ENCODE results near the gene CNTNAP2. TPM values are rescaled to one million over a fixed set of nuclear protein-coding genes. Genes with fewer than 3 reads are reported as not detected.

CNTNAP2 gene
- total RNA-seq, 1 experiment from 2014 or later = 0.03 TPM

GRCh38 chr7:148210804-148211325, 2094.3 kb downstream of the CNTNAP2 start:
- ATAC-seq = no peak
- TF ChIP-seq CTCF (IDR thresholded peaks at IDR 0.05) = no peak

GRCh38 chr7:148211740-148212151, 2095.1 kb downstream of the CNTNAP2 start:
- POLR2A ChIA-PET = no interaction called here

More at GRCh38 chr7:148210804-148211325, 2094.3 kb downstream of the CNTNAP2 start:
- Histone ChIP-seq H3K27me3 (ENCODE audit: control insufficient read depth, insufficient read depth, low read length) (peaks cover 2% of the 10 kb centered on the region; the same call in 1 of the 2 replicates), H3K27ac (ENCODE audit: low read length) (no peak overlapping the region), H3K4me1 (ENCODE audit: control insufficient read depth, insufficient read depth, low read length) (no peaks in the 10 kb centered on the region), H3K4me3 (ENCODE audit: low read depth in 2 of 2, low read length in 2 of 2) (no peak overlapping the region), H3K36me3 (ENCODE audit: control insufficient read depth, insufficient read depth, low read length) (no peaks in the 10 kb centered on the region), H3K9me3 (ENCODE audit: control insufficient read depth, insufficient read depth, low read depth, low read length) (no peaks in the 10 kb centered on the region)
- BruUV-seq (replicated peaks) = no TSS peak
- DNase-seq (ENCODE audit: low read depth, low spot score) = no peak
- ChIA-PET POLR2A (no interaction called here), CTCF (no interaction called here)
- intact Hi-C loops (cut with micrococcal nuclease; ENCODE audit: unreplicated experiment) = no loop called here
- in situ Hi-C loops (cut with HindIII; ENCODE audit: low pct_unique_long_range_greater_than_20kb, low sequenced_read_pairs) = no loop called here

More at GRCh38 chr7:148211740-148212151, 2095.1 kb downstream of the CNTNAP2 start:
- no peak for ATAC-seq
- no peak overlapping the region for H3K4me3 ChIP-seq (ENCODE audit: low read depth in 2 of 2, low read length in 2 of 2)
- no peaks in the 10 kb centered on the region for H3K4me1 ChIP-seq (ENCODE audit: control insufficient read depth, insufficient read depth, low read length)
- H3K27ac ChIP-seq (ENCODE audit: low read length) = no peak overlapping the region
- no peaks in the 10 kb centered on the region for H3K9me3 ChIP-seq (ENCODE audit: control insufficient read depth, insufficient read depth, low read depth, low read length)
- intact Hi-C loops (cut with micrococcal nuclease; ENCODE audit: unreplicated experiment) (no loop called here), in situ Hi-C loops (cut with HindIII; ENCODE audit: low pct_unique_long_range_greater_than_20kb, low sequenced_read_pairs) (no loop called here)
- no TSS peak for BruUV-seq (replicated peaks)
- no peaks in the 10 kb centered on the region for H3K36me3 ChIP-seq (ENCODE audit: control insufficient read depth, insufficient read depth, low read length)
- no peak for DNase-seq (ENCODE audit: low read depth, low spot score)
- H3K27me3 ChIP-seq (ENCODE audit: control insufficient read depth, insufficient read depth, low read length) = peaks cover 2% of the 10 kb centered on the region; the same call in 1 of the 2 replicates
- TF ChIP-seq CTCF (IDR thresholded peaks at IDR 0.05) (no peak), REST (IDR thresholded peaks at IDR 0.05; ENCODE audit: insufficient read depth in 1 of 2, low read depth in 2 of 2, low read length in 1 of 2) (no peak), SIN3A (IDR thresholded peaks at IDR 0.05; ENCODE audit: borderline replicate concordance, insufficient read depth, low read depth, low read length) (no peak), POLR2AphosphoS5 (IDR thresholded peaks at IDR 0.05; ENCODE audit: low read depth, low read length) (no peak), TCF7L2 (IDR thresholded peaks at IDR 0.05; ENCODE audit: low read depth, low read length) (no peak)
- CTCF ChIA-PET = no interaction called here
